Activated T-cell treated with anti-CD3 and anti-CD28 coated beads, Interleukin-2, amount 50 U/mL, for 72 hours (primary cell): Measurements from ENCODE around the gene L3MBTL4. TPM values are rescaled to one million over a fixed set of nuclear protein-coding genes. Genes with fewer than 3 reads are reported as not detected.

Experiments
- ATAC-seq, 2 donors: fragments of 150-1000 bp; cut with Tn5 transposase; replicated peaks in 1 of 2; 2 replicates each; pipeline ENCODE4 v1.10.0; 2021; ENCODE audit warnings: moderate library complexity in 2 of 2, mild to moderate bottlenecking in 1 of 2
- DNase-seq, 2 donors: peaks; one replicate each; pipeline ENCODE4 v3.0.0; 2021 to 2022; ENCODE audit warnings: mixed read lengths in 1 of 2
- H3K27ac Mint-ChIP-seq: one replicate; pipeline ENCODE4 v1.8.0; 2022; ENCODE audit warnings: mild to moderate bottlenecking, moderate library complexity, mixed read lengths
- H3K27me3 Mint-ChIP-seq: one replicate; pipeline ENCODE4 v1.8.0; 2022; ENCODE audit warnings: low read depth, mixed read lengths
- H3K36me3 Mint-ChIP-seq, 2 donors: one replicate each; pipeline ENCODE4 v1.8.0; 2022; ENCODE audit warnings: mixed read lengths in 2 of 2, mild to moderate bottlenecking in 1 of 2; ENCODE audit not compliant: insufficient read depth in 2 of 2
- H3K4me1 Mint-ChIP-seq: one replicate; pipeline ENCODE4 v1.8.0; 2022; ENCODE audit warnings: low read depth, mixed read lengths
- H3K4me3 Mint-ChIP-seq, 2 donors: one replicate each; pipeline ENCODE4 v1.8.0; 2022; ENCODE audit warnings: mild to moderate bottlenecking in 2 of 2, mixed read lengths in 2 of 2, moderate library complexity in 2 of 2
- H3K9me3 Mint-ChIP-seq, 2 donors: one replicate each; pipeline ENCODE4 v1.8.0; 2022; ENCODE audit warnings: mixed read lengths in 2 of 2
- total RNA-seq, 2 donors: library from RNA; stranded (reverse); gene quantifications; one replicate each; pipeline ENCODE4 v1.2.3, GENCODE V29; 2022

The L3MBTL4 gene
- total RNA-seq, 2 donors from 2014 or later, result 0.07 to 0.12 TPM

DNA sequence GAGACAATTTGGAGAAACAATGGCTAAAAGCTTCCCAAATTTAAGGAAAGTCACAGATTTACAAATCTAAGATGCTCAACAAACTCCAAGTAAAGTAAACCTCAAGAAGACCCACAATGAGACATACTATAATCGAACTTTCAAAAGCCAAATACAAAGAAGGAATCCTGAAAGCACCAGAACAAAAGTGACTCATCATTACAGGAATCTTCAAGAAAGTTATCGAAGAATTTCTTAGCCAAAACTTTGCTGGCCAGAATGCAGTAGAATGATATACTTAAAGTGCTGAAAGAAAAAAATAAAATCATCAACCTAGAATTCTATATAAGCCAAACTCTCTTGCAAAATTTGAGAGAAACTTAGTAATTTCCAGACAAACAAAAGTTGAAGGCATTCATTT is 412.8 kb downstream of the L3MBTL4 start:
- peaks cover 27% of the 10 kb centered on the region for H3K27me3 Mint-ChIP-seq
- DNase-seq (no peak), ATAC-seq (no peak)
- peaks cover 8 to 12% of the 10 kb centered on the region in 2 donors for H3K9me3 Mint-ChIP-seq
- H3K4me1 Mint-ChIP-seq, result peaks cover 20% of the 10 kb centered on the region
- H3K4me3 Mint-ChIP-seq, result no peak overlapping the region
- no peak overlapping the region for H3K27ac Mint-ChIP-seq
- peaks cover 5 to 8% of the 10 kb centered on the region in 2 donors for H3K36me3 Mint-ChIP-seq

DNA sequence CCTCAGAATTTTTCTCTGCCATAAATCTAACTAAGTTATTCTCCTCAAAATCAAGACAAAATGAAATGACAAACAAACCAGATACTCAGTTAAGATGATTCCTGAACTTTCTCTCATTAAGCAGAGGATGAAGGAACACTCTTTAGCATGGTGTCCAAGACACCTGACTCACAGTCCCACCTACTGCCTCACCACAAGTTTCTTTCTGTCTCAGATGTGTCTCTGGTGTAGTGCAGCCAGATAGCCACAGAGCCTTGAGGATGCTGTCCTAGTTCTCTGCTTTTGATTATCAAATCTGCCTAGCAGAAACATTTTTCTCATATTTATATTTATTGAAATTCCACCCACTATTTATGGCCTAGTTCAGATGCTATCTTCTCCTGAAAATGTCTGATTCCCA is 415.8 kb downstream of the L3MBTL4 start:
- Mint-ChIP-seq H3K4me1 (peaks cover 8% of the 10 kb centered on the region), H3K27me3 (peaks cover 27% of the 10 kb centered on the region), H3K9me3 (peaks cover 6 to 12% of the 10 kb centered on the region in 2 donors), H3K36me3 (peaks cover 5 to 8% of the 10 kb centered on the region in 2 donors), H3K4me3 (no peak overlapping the region), H3K27ac (no peak overlapping the region)
- ATAC-seq, result peak in 1 of 2 donors; percentile 39
- no peak for DNase-seq

- Mint-ChIP-seq H3K27me3 (peaks cover 25% of the 10 kb centered on the region), H3K4me1 (peaks cover 3% of the 10 kb centered on the region), H3K36me3 (peaks cover 5 to 8% of the 10 kb centered on the region in 2 donors), H3K27ac (no peak overlapping the region), H3K9me3 (peaks cover 6 to 12% of the 10 kb centered on the region in 2 donors), H3K4me3 (no peak overlapping the region)
- no peak for ATAC-seq
- no peak for DNase-seq
These were observed 416.4 kb downstream of the L3MBTL4 start for GRCh38 chr18:5998166-5998881.

DNA sequence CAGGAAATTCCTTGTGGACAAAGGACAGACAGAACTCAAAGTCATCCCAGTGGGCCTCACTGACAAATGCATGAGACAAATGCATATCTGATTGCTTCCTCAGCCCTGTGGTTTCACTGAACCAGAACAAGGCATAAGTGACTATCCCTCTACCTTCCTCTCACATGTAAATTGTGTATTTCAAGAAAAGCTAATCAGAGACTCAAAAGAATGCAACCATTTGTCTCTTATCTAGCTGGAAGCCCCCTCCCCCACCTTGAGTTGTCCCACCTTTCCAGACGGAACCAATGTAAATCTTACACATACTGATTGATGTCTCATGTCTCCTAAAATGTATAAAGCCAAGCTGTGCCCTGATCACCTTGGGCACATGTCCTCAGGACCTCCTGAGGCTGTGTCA is 417.4 kb downstream of the L3MBTL4 start:
- ATAC-seq, result no peak
- no peak overlapping the region for H3K27ac Mint-ChIP-seq

DNA sequence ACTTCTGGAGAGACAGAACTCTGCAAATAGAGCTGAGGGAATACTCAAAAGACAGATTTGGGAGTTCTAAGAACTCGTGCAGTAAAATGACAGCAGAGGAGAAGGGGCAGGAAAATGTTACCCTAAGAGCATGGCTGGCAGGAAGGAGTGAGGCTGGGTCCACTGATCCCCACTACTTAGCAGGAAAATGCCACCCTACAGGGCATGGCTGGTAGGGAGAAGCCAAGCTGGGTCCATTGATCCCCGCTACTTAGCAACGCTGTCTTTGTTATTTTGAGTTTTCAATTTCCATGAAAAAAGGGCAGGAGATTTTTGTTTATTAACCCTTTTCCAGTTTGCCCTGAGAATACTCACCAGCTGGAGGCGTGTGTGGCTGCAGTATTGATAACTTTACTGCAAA is 419.1 kb downstream of the L3MBTL4 start:
- H3K27ac Mint-ChIP-seq, result no peak overlapping the region
- ATAC-seq, result no peak

More for the DNA sequence above, 417.4 kb downstream of the L3MBTL4 start:
- no peak for DNase-seq
- Mint-ChIP-seq H3K4me3 (no peak overlapping the region), H3K36me3 (peaks cover 5 to 8% of the 10 kb centered on the region in 2 donors), H3K27me3 (peaks cover 21% of the 10 kb centered on the region), H3K4me1 (no peaks in the 10 kb centered on the region), H3K9me3 (peaks cover 6 to 9% of the 10 kb centered on the region in 2 donors)

DNA sequence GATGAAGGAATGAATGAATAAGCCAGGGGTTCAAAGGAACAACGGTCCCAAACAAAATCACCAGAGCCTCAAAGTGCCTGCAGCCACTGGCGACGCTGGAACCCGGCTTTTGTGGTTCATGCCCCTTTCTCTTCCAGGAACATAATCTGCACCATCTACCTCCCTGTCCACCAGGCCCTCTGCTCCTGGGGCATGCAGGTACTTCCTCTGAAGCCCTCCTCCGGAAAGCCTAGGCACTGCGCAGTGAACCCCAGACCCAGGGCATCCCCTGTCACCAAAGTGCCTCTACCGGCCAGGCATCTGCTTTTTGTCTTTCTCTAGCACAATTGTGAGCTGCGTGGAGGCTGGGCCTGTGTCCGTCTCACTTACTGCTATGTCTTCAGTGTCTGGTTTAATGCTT is 420.8 kb downstream of the L3MBTL4 start:
- no peak for ATAC-seq
- peaks cover 6% of the 10 kb centered on the region for H3K27me3 Mint-ChIP-seq
- H3K4me3 Mint-ChIP-seq, result no peak overlapping the region
- peaks cover 0 to 3% of the 10 kb centered on the region in 2 donors for H3K9me3 Mint-ChIP-seq
- DNase-seq, result no peak
- no peak overlapping the region for H3K27ac Mint-ChIP-seq
- H3K36me3 Mint-ChIP-seq, result no peaks in the 10 kb centered on the region
- H3K4me1 Mint-ChIP-seq, result no peaks in the 10 kb centered on the region

More for the DNA sequence above, 419.1 kb downstream of the L3MBTL4 start:
- Mint-ChIP-seq H3K4me3 (no peak overlapping the region), H3K4me1 (no peaks in the 10 kb centered on the region), H3K27me3 (peaks cover 20% of the 10 kb centered on the region), H3K9me3 (peaks cover 9% of the 10 kb centered on the region in 2 donors), H3K36me3 (peaks cover 5 to 8% of the 10 kb centered on the region in 2 donors)
- no peak for DNase-seq

DNA sequence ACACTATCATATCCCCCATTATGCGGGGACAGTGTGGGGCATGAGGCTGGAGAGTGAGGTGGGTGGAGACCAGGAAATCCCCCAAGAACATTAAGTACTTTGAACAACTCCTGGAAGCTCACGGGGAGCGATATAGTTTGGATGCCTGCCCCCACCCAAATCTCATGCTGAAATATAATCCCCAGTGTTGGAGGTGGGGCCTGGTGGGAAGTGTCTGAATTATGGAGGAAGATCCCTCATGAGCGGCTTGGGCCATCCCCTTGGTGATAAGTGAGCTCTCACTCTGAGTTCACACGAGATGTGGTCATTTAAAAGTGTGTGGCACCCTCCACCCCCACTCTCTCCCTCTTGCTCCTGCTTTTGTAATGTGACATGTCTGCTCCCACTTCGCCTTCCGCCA is 422.3 kb downstream of the L3MBTL4 start:
- Mint-ChIP-seq H3K4me1 (no peaks in the 10 kb centered on the region), H3K9me3 (peaks cover 0 to 3% of the 10 kb centered on the region in 2 donors), H3K36me3 (no peaks in the 10 kb centered on the region), H3K27ac (no peak overlapping the region), H3K4me3 (no peak overlapping the region), H3K27me3 (peaks cover 9% of the 10 kb centered on the region)
- ATAC-seq, result no peak
- DNase-seq, result no peak

GRCh38 chr18:5987249-5987648 is 427.5 kb downstream of the L3MBTL4 start:
- no peak overlapping the region for H3K4me3 Mint-ChIP-seq
- H3K27me3 Mint-ChIP-seq, result peaks cover 15% of the 10 kb centered on the region
- peaks cover 0 to 3% of the 10 kb centered on the region in 2 donors for H3K9me3 Mint-ChIP-seq

DNA sequence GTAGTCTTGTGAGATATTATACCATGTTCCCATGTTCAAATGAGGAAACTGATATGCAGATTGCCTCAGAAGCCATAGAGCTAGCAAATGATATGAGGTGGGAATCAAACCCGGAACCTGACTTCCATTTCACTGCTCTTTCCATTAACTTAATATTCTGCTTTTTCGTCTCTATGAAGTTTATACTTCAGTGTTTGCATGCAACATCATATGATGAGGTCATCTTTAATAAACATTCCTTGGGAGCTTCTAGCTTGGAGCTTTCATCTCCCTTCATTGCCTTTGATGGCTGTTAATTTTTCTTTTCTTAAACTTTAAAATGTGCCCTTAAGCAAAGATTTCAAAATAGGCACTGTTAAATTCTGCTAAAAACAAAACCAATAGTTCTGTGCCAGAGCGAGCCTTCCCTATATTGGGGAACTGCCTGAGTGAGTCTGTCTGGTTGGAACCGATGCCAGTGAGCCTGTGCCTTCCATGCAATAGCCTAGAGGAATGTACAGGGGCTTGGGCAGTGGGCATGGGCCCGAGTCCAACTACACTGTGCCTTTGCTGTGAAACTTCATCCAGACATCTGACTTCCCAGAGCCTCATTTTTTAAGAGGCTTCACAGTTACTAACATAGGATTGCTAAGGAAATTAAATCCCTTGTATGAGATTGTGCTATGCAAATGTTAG is 428.3 kb downstream of the L3MBTL4 start:
- ATAC-seq (no peak), DNase-seq (no peak)
- H3K36me3 Mint-ChIP-seq, result peaks cover 0 to 1% of the 10 kb centered on the region in 2 donors
- H3K4me3 Mint-ChIP-seq, result no peak overlapping the region
- no peak overlapping the region for H3K27ac Mint-ChIP-seq
- peaks cover 15% of the 10 kb centered on the region for H3K27me3 Mint-ChIP-seq
- no peaks in the 10 kb centered on the region for H3K4me1 Mint-ChIP-seq
- H3K9me3 Mint-ChIP-seq, result no peaks in the 10 kb centered on the region

More at GRCh38 chr18:5987249-5987648, 427.5 kb downstream of the L3MBTL4 start:
- DNase-seq (no peak), ATAC-seq (no peak)
- Mint-ChIP-seq H3K36me3 (peaks cover 0 to 1% of the 10 kb centered on the region in 2 donors), H3K27ac (no peak overlapping the region), H3K4me1 (no peaks in the 10 kb centered on the region)

DNA sequence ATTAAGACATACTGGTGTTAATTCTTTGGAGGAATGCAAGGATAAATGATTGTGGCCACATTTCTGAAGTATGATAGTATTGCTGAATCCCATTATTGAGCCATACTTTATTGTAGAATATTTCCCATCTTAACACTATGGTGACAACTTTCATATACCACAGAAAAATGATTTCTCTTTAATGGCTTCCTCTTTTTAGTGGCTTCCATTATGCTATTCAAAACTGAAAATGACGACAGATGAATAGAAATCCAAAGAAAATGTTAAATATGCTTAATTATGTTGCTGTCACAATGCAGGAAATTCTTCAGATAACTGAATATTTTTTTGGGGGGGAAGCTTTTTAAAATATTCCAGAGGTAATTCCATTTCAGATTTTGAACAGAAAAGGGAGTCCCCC is 430.5 kb downstream of the L3MBTL4 start:
- Mint-ChIP-seq H3K27ac (no peak overlapping the region), H3K36me3 (peaks cover 0 to 1% of the 10 kb centered on the region in 2 donors), H3K27me3 (peaks cover 9% of the 10 kb centered on the region), H3K9me3 (no peaks in the 10 kb centered on the region), H3K4me3 (no peak overlapping the region), H3K4me1 (peaks cover 4% of the 10 kb centered on the region)
- ATAC-seq (no peak), DNase-seq (no peak)

DNA sequence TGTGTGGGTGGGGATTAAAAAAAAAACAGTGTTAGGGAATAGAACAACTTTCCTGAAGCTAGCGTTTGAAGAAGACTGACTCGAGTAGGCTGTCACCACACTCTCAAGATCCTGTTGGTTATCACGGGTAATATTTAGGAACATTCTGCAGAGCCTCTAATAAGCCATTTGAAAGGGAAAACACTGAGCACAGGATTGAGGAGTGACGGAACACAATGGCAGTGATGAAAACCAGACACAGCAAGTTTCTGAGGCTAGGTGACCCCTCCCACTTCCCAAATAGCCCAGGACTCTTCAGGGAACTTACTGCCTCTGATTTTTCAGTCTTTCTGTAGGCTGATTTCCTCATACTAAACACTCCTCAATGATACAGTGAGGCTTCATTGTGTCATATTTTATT is 431.2 kb downstream of the L3MBTL4 start:
- H3K27me3 Mint-ChIP-seq, result peaks cover 9% of the 10 kb centered on the region
- no peak for ATAC-seq
- H3K9me3 Mint-ChIP-seq, result no peaks in the 10 kb centered on the region
- H3K27ac Mint-ChIP-seq, result no peak overlapping the region
- DNase-seq, result no peak
- peaks cover 4% of the 10 kb centered on the region for H3K4me1 Mint-ChIP-seq
- no peak overlapping the region for H3K4me3 Mint-ChIP-seq
- H3K36me3 Mint-ChIP-seq, result peaks cover 0 to 1% of the 10 kb centered on the region in 2 donors

- Mint-ChIP-seq H3K27me3 (peaks cover 5% of the 10 kb centered on the region), H3K4me3 (no peak overlapping the region), H3K4me1 (peaks cover 4% of the 10 kb centered on the region), H3K27ac (no peak overlapping the region), H3K9me3 (no peaks in the 10 kb centered on the region), H3K36me3 (peaks cover 0 to 1% of the 10 kb centered on the region in 2 donors)
- ATAC-seq, result no peak
- no peak for DNase-seq
These were observed 432.4 kb downstream of the L3MBTL4 start for GRCh38 chr18:5982332-5982731.

DNA sequence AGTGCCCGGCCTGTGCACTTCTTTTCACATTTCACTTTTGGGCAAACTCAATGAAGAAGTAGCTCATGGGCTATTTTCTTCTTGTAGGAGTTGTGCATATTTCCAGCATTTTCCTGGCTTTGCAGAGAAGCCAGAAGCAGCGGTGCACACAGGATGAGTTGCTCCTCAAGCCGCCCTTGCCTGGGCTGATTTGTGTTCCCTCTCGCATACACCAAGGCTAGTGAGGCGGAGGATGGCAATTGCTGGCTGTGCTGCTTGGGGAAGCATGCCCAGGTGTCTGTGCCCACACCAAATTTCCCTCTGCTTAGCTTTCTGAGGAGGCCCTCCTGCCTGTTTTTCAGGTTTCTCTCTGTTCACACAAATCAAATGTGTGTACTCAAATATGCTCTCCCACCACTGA is 434.0 kb downstream of the L3MBTL4 start:
- Mint-ChIP-seq H3K27me3 (peaks cover 4% of the 10 kb centered on the region), H3K4me1 (peaks cover 5% of the 10 kb centered on the region), H3K9me3 (no peaks in the 10 kb centered on the region), H3K4me3 (no peak overlapping the region), H3K36me3 (peaks cover 0 to 1% of the 10 kb centered on the region in 2 donors), H3K27ac (no peak overlapping the region)
- ATAC-seq (no peak), DNase-seq (no peak)
